H1 (cell line): ENCODE measurements around the gene ARHGAP42. TPM values are rescaled to one million over a fixed set of nuclear protein-coding genes. Genes with fewer than 3 reads are reported as not detected.

Experiments
- CTCF ChIA-PET: fragments of 300-600 bp; sonication (Branson Sonifier 250); formaldehyde crosslinking; loops from one replicate; lab custom pipeline; 2021; ENCODE audit not compliant: partially characterized antibody; lab: Charles Lee
- POLR2A ChIA-PET: fragments of 300-600 bp; sonication (Branson Sonifier 250); formaldehyde crosslinking; loops from one replicate; lab custom pipeline; 2021; ENCODE audit warnings: inconsistent platforms; ENCODE audit not compliant: partially characterized antibody; lab: Charles Lee
- DNase-seq, 2 experiments: peaks; one replicate each; pipeline versions ENCODE4 v3.0.0 to v3.0.0-alpha.2; 2010 to 2022; ENCODE audit warnings: low spot score in 2 of 2, low read depth in 1 of 2, mixed read lengths in 1 of 2
- FAIRE-seq: peaks from 2 replicates; lab custom pipeline; 2011; peaks lifted over from hg19 to GRCh38; lab: Jason Lieb, UNC
- H2AFZ ChIP-seq: 2 replicates; pipeline ENCODE4 v1.8.1; 2012; ENCODE audit warnings: low read length, inconsistent platforms
- H2AK5ac ChIP-seq: 2 replicates; pipeline ENCODE4 v1.6.1; 2013; ENCODE audit warnings: low read depth, low read length
- H2BK120ac ChIP-seq: replicated peaks from 2 replicates; pipeline ENCODE3; 2013; ENCODE audit warnings: low read depth, low read length, inconsistent platforms
- H2BK12ac ChIP-seq: 2 replicates; pipeline ENCODE4 v1.6.1; 2013; ENCODE audit warnings: low read depth, low read length
- H2BK15ac ChIP-seq: 2 replicates; pipeline ENCODE4 v1.6.1; 2013; ENCODE audit warnings: low read length
- H2BK20ac ChIP-seq: 2 replicates; pipeline ENCODE4 v1.6.1; 2013; ENCODE audit warnings: low read length
- H2BK5ac ChIP-seq: 2 replicates; pipeline ENCODE4 v1.6.1; 2013; ENCODE audit warnings: low read depth, low read length
- H3K14ac ChIP-seq: 2 replicates; pipeline ENCODE4 v1.6.1; 2013; ENCODE audit warnings: inconsistent platforms; ENCODE audit not compliant: insufficient read length
- H3K18ac ChIP-seq: 2 replicates; pipeline ENCODE4 v1.6.1; 2013; ENCODE audit warnings: low read length; ENCODE audit errors: extremely low read depth
- H3K23ac ChIP-seq: 2 replicates; pipeline ENCODE4 v1.6.1; 2013; ENCODE audit warnings: inconsistent platforms; ENCODE audit not compliant: insufficient read length
- H3K23me2 ChIP-seq: 2 replicates; pipeline ENCODE4 v1.6.1; 2013; ENCODE audit warnings: low read depth, low read length
- H3K27ac ChIP-seq: 2 replicates; pipeline ENCODE4 v1.6.1; 2011; ENCODE audit warnings: low read depth, low read length, inconsistent platforms
- H3K27me3 ChIP-seq, 4 experiments: replicated peaks in 1 of 4; 1 replicate in 1 of 4; 2 replicates in 3 of 4; pipeline versions ENCODE4 v1.6.1 to v1.8.1; 2011 to 2013; ENCODE audit warnings: low read length in 3 of 4, mild to moderate bottlenecking in 3 of 4, inconsistent platforms in 2 of 4, mixed read lengths in 2 of 4, moderate library complexity in 1 of 4; ENCODE audit not compliant: control insufficient read depth in 3 of 4, insufficient read depth in 3 of 4; ENCODE audit errors: extremely low read depth in 1 of 4
- H3K36me3 ChIP-seq, 4 experiments: 2 replicates each; pipeline versions ENCODE4 v1.6.1 to v1.8.1; 2011 to 2013; ENCODE audit warnings: mild to moderate bottlenecking in 4 of 4, low read length in 3 of 4, moderate library complexity in 2 of 4, control low read depth in 1 of 4, inconsistent platforms in 1 of 4; ENCODE audit not compliant: insufficient read depth in 4 of 4, control insufficient read depth in 2 of 4
- H3K4ac ChIP-seq: replicated peaks from 2 replicates; pipeline ENCODE3; 2013; ENCODE audit warnings: low read length, low read depth, mixed read lengths, inconsistent platforms; ENCODE audit not compliant: insufficient read length
- H3K4me1 ChIP-seq, 4 experiments: replicated peaks in 1 of 4; 1 replicate in 1 of 4; 2 replicates in 3 of 4; pipeline versions ENCODE4 v1.6.1 to v1.8.1; 2011 to 2013; ENCODE audit warnings: low read length in 3 of 4, inconsistent platforms in 2 of 4, mixed read lengths in 1 of 4; ENCODE audit not compliant: insufficient read depth in 4 of 4, control insufficient read depth in 3 of 4
- H3K4me2 ChIP-seq, 2 experiments: 2 replicates each; pipeline versions ENCODE4 v1.6.1 to v1.8.1; 2011 to 2013; ENCODE audit warnings: low read depth in 2 of 2, low read length in 2 of 2, control low read depth in 1 of 2, inconsistent platforms in 1 of 2, mild to moderate bottlenecking in 1 of 2; ENCODE audit not compliant: insufficient read depth in 1 of 2
- H3K4me3 ChIP-seq, 4 experiments: fragments of 200-600, 300-600 bp in 1 of 4; sonication (generic), shearing (Covaris generic), sonication (Bioruptor Twin) in 1 of 4; 2 replicates each; pipeline versions ENCODE4 v1.5.1 to v1.8.1; 2011 to 2016; ENCODE audit warnings: low read length in 4 of 4, low read depth in 3 of 4, control low read depth in 2 of 4, inconsistent platforms in 2 of 4, mild to moderate bottlenecking in 2 of 4, mixed read lengths in 1 of 4, moderate library complexity in 1 of 4; ENCODE audit not compliant: insufficient read depth in 2 of 4; ENCODE audit errors: extremely low read depth in 1 of 4
- H3K56ac ChIP-seq: replicated peaks from 2 replicates; pipeline ENCODE3; 2013; ENCODE audit warnings: low read depth, mild to moderate bottlenecking, mixed read lengths, low read length, inconsistent platforms; ENCODE audit not compliant: insufficient read length
- H3K79me1 ChIP-seq: 2 replicates; pipeline ENCODE4 v1.6.1; 2013; ENCODE audit warnings: low read depth, low read length, control low read depth
- H3K79me2 ChIP-seq, 2 experiments: 2 replicates each; pipeline versions ENCODE4 v1.6.1 to v1.8.1; 2012 to 2013; ENCODE audit warnings: low read length in 2 of 2, mild to moderate bottlenecking in 2 of 2, inconsistent platforms in 1 of 2; ENCODE audit not compliant: insufficient read depth in 2 of 2, control insufficient read depth in 1 of 2
- H3K9ac ChIP-seq, 4 experiments: replicated peaks in 1 of 4; 1 replicate in 1 of 4; 2 replicates in 3 of 4; pipeline versions ENCODE4 v1.6.1 to v1.8.1; 2011 to 2013; ENCODE audit warnings: low read depth in 3 of 4, low read length in 3 of 4, control low read depth in 2 of 4, mild to moderate bottlenecking in 2 of 4, moderate library complexity in 2 of 4, inconsistent platforms in 1 of 4; ENCODE audit errors: extremely low read depth in 1 of 4
- H3K9me3 ChIP-seq, 2 experiments: 2 replicates each; pipeline versions ENCODE4 v1.6.1 to v1.8.1; 2012 to 2013; ENCODE audit warnings: mild to moderate bottlenecking in 2 of 2, moderate library complexity in 2 of 2, control low read depth in 1 of 2, inconsistent platforms in 1 of 2, low read depth in 1 of 2, low read length in 1 of 2, mixed read lengths in 1 of 2; ENCODE audit not compliant: insufficient read depth in 2 of 2
- H4K20me1 ChIP-seq, 2 experiments: replicated peaks in 1 of 2; 2 replicates each; pipeline versions ENCODE3 to v1.8.1; 2011 to 2013; ENCODE audit warnings: inconsistent platforms in 2 of 2, low read length in 2 of 2, mild to moderate bottlenecking in 1 of 2; ENCODE audit not compliant: insufficient read depth in 2 of 2, control insufficient read depth in 1 of 2
- H4K5ac ChIP-seq: 2 replicates; pipeline ENCODE4 v1.6.1; 2013; ENCODE audit warnings: low read length, low read depth, mixed read lengths, inconsistent platforms; ENCODE audit not compliant: insufficient read length
- H4K8ac ChIP-seq: 2 replicates; pipeline ENCODE4 v1.8.0; 2013; ENCODE audit warnings: mild to moderate bottlenecking, moderate library complexity, low read length, inconsistent platforms; ENCODE audit not compliant: insufficient read depth; ENCODE audit errors: extremely low read depth
- H4K91ac ChIP-seq: replicated peaks from 2 replicates; pipeline ENCODE3; 2013; ENCODE audit warnings: low read length, mixed read lengths, inconsistent platforms; ENCODE audit not compliant: insufficient read length
- BACH1 ChIP-seq: IDR thresholded peaks from 2 replicates; pipeline ENCODE4 v1.6.1; 2012; ENCODE audit warnings: low read length, improper control_type of control experiment
- CHD1 ChIP-seq: IDR thresholded peaks from 2 replicates; pipeline ENCODE4 v1.6.1; 2012; ENCODE audit warnings: low read depth, low read length, improper control_type of control experiment
- CTBP2 ChIP-seq: IDR thresholded peaks from 2 replicates; pipeline ENCODE4 v1.7.0; 2011; ENCODE audit warnings: borderline replicate concordance, mild to moderate bottlenecking, moderate library complexity, mixed read lengths, low read length; ENCODE audit not compliant: insufficient read depth, insufficient read length
- FOSL1 ChIP-seq: IDR thresholded peaks from 2 replicates; pipeline ENCODE4 v1.6.1; 2011; ENCODE audit warnings: mild to moderate bottlenecking, low read depth, low read length, moderate library complexity; ENCODE audit not compliant: insufficient read depth
- GABPA ChIP-seq: IDR thresholded peaks from 2 replicates; pipeline ENCODE4 v1.6.1; 2011; ENCODE audit warnings: mild to moderate bottlenecking, low read length, moderate library complexity, borderline replicate concordance; ENCODE audit not compliant: insufficient read depth
- HDAC6 ChIP-seq: IDR thresholded peaks from one replicate; pipeline ENCODE4 v1.7.1; 2012; ENCODE audit warnings: low read depth, mild to moderate bottlenecking, inconsistent platforms, low read length, moderate library complexity
- NRF1 ChIP-seq: IDR thresholded peaks from 2 replicates; pipeline ENCODE4 v1.6.1; 2011; ENCODE audit warnings: mild to moderate bottlenecking, low read depth, low read length, improper control_type of control experiment
- PHF8 ChIP-seq: fragments of 200-600 bp; sonication (generic); conservative IDR thresholded peaks from 2 replicates; pipeline ENCODE4 v1.7.1; 2012; ENCODE audit warnings: low read depth, mild to moderate bottlenecking, inconsistent platforms, low read length, moderate library complexity
- SIN3A ChIP-seq, 2 experiments: IDR thresholded peaks in 1 of 2; conservative IDR thresholded peaks in 1 of 2; 2 replicates each; pipeline ENCODE4 v1.6.1; 2011 to 2012; ENCODE audit warnings: low read length in 2 of 2, improper control_type of control experiment in 1 of 2, low read depth in 1 of 2, mild to moderate bottlenecking in 1 of 2
- TAF1 ChIP-seq: IDR thresholded peaks from 2 replicates; pipeline ENCODE4 v1.6.1; 2011; ENCODE audit warnings: mild to moderate bottlenecking, low read depth, low read length
- TEAD4 ChIP-seq: IDR thresholded peaks from 2 replicates; pipeline ENCODE4 v1.6.1; 2012; ENCODE audit warnings: low read depth, low read length, inconsistent platforms, mixed read lengths
- WGBS, 2 experiments: shearing (Covaris generic) in 1 of 2; methylation state at CpG; one replicate each; pipeline versions ENCODE4 v1.1.6 to v1.1.7; 2013 to 2015; ENCODE audit warnings: low lambda C conversion rate in 2 of 2, mixed read lengths in 2 of 2, inconsistent platforms in 1 of 2, low coverage in 1 of 2, missing lambda C conversion rate in 1 of 2; ENCODE audit not compliant: insufficient replicate concordance in 2 of 2, insufficient coverage in 1 of 2, insufficient read length in 1 of 2; ENCODE audit errors: extremely low coverage in 1 of 2, missing lambda C conversion rate in 1 of 2; 5-methylcytosine and 5-hydroxymethylcytosine counted together
- polyA plus RNA-seq, 7 experiments: library from polyadenylated mRNA; depleted of rRNA in 3 of 7; stranded (reverse) in 5 of 7; unstranded in 2 of 7; fragments of >200 nt in 5 of 7; fragments of 200-250 nt in 2 of 7; gene quantifications; 1 replicate in 5 of 7; 2 replicates in 1 of 7; 4 replicates in 1 of 7; pipeline versions ENCODE4 v1.2.1 to v1.2.3, GENCODE V29; 2011 to 2013; ENCODE audit warnings: missing spikeins in 2 of 7, mixed read lengths in 2 of 7
- total RNA-seq: library from RNA; stranded (reverse); fragmentation: NEBNext Ultra II Directional; extraction: Animal tissue kit (Norgen Biotek cat#: 25700); gene quantifications from 2 replicates; pipeline ENCODE4 v1.2.1, GENCODE V29; 2021

Gene ARHGAP42
- total and polyA plus RNA-seq, 2 of the 8 experiments (the other 6 are each of a cell fraction or from before 2014, with no cell fraction given), result 22.2 to 33.5 TPM

DNA sequence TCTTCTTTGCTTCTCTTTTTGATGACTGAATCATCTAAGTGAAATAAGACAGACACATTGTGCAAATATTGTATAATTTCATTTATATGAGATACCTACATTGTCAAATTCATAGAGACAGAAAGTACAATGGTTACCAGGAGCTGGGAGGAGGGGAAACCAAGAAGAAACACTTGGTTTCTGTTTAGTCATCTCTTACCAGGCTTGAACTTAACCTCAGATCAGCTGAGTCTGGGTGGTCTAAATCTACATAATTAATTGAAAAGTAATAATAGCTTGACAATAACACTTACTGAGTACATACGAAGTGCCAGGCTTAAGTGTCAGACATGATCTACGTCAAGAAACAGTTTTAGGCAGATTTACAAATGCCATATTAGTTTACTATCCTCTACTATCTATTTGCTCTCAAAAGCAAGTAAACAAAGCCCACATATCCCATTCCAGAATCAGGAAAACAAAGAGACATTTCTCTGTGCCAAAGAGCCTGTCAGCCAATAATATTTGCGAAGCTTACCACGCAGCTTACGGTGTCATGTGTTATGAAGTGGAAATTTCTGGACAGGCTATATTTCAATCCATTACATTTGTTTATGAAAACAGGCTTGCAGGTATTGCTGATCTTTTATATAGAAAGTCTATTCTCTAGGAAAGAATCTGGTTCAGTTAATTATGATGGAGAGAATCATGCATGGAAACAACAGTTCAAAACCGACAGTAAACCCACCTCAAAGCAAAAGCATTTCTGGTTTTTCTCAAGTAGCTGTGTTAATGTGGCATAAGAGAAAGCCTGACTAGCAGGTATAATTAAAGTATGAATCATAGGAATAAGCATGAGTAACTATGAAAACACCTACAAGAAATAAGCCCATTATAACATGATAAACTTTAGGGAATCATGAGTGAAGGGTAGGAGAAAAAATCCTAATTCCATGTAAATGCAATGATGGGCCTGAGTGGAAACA, 2.7 kb upstream of the ARHGAP42 start:
- Histone ChIP-seq H4K5ac (no peak overlapping the region), H3K4ac (no peak overlapping the region), H4K8ac (no peak overlapping the region), H3K79me1 (no peaks in the 10 kb centered on the region), H3K56ac (no peak overlapping the region), H3K79me2 (peaks cover 0 to 18% of the 10 kb centered on the region in 2 experiments; a peak in 3 of 4 replicates), H3K14ac (no peak overlapping the region), H2BK12ac (no peak overlapping the region; the same call in 1 of the 2 replicates), H3K27ac (no peak overlapping the region), H3K27me3 (no peaks in the 10 kb centered on the region), H4K20me1 (no peaks in the 10 kb centered on the region), H2BK15ac (no peak overlapping the region), H3K4me1 (peaks cover 0 to 4% (median 0%) of the 10 kb centered on the region in 4 experiments; a peak in 2 of 7 replicates), H3K18ac (no peak overlapping the region), H3K4me3 (no peak overlapping the region), H3K36me3 (no peaks in the 10 kb centered on the region), H2BK20ac (no peak overlapping the region), H3K9ac (no peak overlapping the region), H3K23me2 (peaks cover 4% of the 10 kb centered on the region; the same call in 1 of the 2 replicates), H2AK5ac (no peak overlapping the region), H3K9me3 (no peaks in the 10 kb centered on the region), H2BK5ac (no peak overlapping the region), H4K91ac (no peak overlapping the region), H2BK120ac (no peak overlapping the region), H2AFZ (no peak overlapping the region), H3K4me2 (no peak overlapping the region), H3K23ac (no peak overlapping the region)
- no peak for FAIRE-seq
- CTCF ChIA-PET, result interaction anchor here (0.7 to 3.6 kb wide), 10 partner anchors 10 to 244 kb away, joined by 3 to 21 read pairs (median 8); no protein-coding TSS in a partner anchor
- POLR2A ChIA-PET, result interaction anchor here (0.6 to 1.0 kb wide), 2 partner anchors 12 to 81 kb away, joined by 3 to 4 read pairs; no protein-coding TSS in a partner anchor
- no peak for DNase-seq
- 90% methylated on average over 6 of the region's 6 CpGs; no CpG with 5 or more reads in 1 of the 2 experiments for WGBS, 2 experiments
- TF ChIP-seq PHF8 (no peak), HDAC6 (no peak), TEAD4 (no peak), FOSL1 (no peak), CHD1 (no peak), NRF1 (no peak), SIN3A (conservative IDR thresholded peaks at IDR 0.05 in 1 of 2, IDR thresholded peaks at IDR 0.05 in 1 of 2; ENCODE audit: low read depth in 1 of 2, low read length in 2 of 2) (no peak), CTBP2 (no peak), GABPA (no peak), TAF1 (no peak), BACH1 (no peak)
